Cardiac muscle cell (in vitro differentiated cells and primary cell): ENCODE results near the gene CALHM3. TPM values are rescaled to one million over a fixed set of nuclear protein-coding genes. Genes with fewer than 3 reads are reported as not detected.

ENCODE experiments used
- DNase-seq, 2 donors: peaks; one replicate each; pipeline versions ENCODE4 v3.0.0 to v3.0.0-alpha.2; 2010 to 2017; ENCODE audit warnings: low read depth in 1 of 2, low spot score in 1 of 2
- H3K27ac ChIP-seq: fragments of 200-600 bp; sonication (generic); 2 replicates; pipeline ENCODE4 v1.5.1; 2016
- H3K27me3 ChIP-seq: fragments of 200-600 bp; sonication (generic); 2 replicates; pipeline ENCODE4 v1.6.0; 2016; ENCODE audit warnings: control low read depth
- H3K36me3 ChIP-seq: fragments of 200-600 bp; sonication (generic); 2 replicates; pipeline ENCODE4 v1.5.1; 2016; ENCODE audit warnings: control low read depth
- H3K4me1 ChIP-seq: fragments of 200-600 bp; sonication (generic); 2 replicates; pipeline ENCODE4 v1.8.1; 2017; ENCODE audit warnings: low read depth, mild to moderate bottlenecking, mixed run types
- H3K4me3 ChIP-seq: fragments of 200-600 bp; sonication (generic); 2 replicates; pipeline ENCODE4 v1.5.1; 2016; ENCODE audit warnings: mild to moderate bottlenecking
- H3K9me3 ChIP-seq: fragments of 200-600 bp; sonication (generic); 2 replicates; pipeline ENCODE4 v1.5.1; 2017; ENCODE audit warnings: low read depth, mild to moderate bottlenecking, control low read depth
- polyA plus RNA-seq: library from polyadenylated mRNA; unstranded; fragments of >200 nt; fragmentation: Nextera tagmentation; extraction: Ambion mirVana; gene quantifications from 2 replicates; pipeline ENCODE4 v1.2.1, GENCODE V29; 2016
- total RNA-seq: library from RNA; depleted of rRNA; stranded (reverse); fragments of >200 nt; gene quantifications from 2 replicates; pipeline ENCODE4 v1.2.3, GENCODE V29; 2016
- TF ChIP-seq, protein P1 (sequence below): IDR thresholded peaks from 2 replicates; pipeline ENCODE4 v1.5.1; 2012; ENCODE audit warnings: low read depth, mild to moderate bottlenecking, low read length

Gene CALHM3
- total and polyA plus RNA-seq, 2 experiments from 2014 or later: not detected

DNA sequence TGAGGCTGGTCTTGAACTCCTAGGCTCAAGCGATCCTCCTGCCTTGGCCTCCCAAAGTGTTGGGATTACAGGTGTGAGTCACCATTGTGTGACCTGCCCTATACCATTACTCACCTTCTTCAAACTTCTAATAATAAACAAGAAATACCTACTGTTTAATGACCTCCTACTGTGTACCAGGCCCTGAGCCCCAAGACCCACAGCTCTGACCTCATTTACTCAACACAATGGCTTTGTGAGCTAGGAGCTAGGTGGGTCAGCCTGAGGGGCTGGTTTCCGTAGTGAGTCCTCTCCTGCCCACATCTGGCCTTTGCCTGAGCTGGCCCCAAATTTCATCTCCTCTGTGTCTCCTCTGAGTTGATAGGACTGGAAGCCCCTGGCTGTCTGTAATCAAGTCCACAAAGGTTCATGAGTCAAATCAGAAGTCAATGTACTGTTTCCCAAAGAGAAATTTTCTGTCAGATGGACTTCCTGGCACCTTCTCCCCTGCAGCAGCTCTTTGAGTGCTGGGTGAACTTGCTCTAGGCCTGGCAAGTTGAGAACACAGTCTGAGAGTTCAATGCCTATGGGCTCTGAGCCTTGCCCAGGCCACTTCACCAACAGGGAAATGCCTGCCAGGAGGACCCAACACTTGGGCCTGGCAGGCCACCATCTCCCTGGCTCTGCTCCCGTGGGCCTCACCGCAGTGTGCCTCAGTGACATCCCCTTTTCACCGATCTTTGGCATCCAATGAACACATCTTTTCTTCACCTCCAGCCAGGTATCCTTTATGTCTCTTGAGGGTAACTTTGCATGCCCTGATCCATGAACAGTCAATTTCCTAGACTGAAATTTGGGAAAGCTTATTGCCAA, 38.4 kb upstream of the CALHM3 start:
- Histone ChIP-seq H3K27me3 (no peaks in the 10 kb centered on the region), H3K4me3 (no peak overlapping the region), H3K27ac (no peak overlapping the region), H3K9me3 (no peaks in the 10 kb centered on the region), H3K36me3 (no peaks in the 10 kb centered on the region), H3K4me1 (no peaks in the 10 kb centered on the region)
- TF ChIP-seq, protein P1, sequence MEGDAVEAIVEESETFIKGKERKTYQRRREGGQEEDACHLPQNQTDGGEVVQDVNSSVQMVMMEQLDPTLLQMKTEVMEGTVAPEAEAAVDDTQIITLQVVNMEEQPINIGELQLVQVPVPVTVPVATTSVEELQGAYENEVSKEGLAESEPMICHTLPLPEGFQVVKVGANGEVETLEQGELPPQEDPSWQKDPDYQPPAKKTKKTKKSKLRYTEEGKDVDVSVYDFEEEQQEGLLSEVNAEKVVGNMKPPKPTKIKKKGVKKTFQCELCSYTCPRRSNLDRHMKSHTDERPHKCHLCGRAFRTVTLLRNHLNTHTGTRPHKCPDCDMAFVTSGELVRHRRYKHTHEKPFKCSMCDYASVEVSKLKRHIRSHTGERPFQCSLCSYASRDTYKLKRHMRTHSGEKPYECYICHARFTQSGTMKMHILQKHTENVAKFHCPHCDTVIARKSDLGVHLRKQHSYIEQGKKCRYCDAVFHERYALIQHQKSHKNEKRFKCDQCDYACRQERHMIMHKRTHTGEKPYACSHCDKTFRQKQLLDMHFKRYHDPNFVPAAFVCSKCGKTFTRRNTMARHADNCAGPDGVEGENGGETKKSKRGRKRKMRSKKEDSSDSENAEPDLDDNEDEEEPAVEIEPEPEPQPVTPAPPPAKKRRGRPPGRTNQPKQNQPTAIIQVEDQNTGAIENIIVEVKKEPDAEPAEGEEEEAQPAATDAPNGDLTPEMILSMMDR: no peak
- DNase-seq: no peak

DNA sequence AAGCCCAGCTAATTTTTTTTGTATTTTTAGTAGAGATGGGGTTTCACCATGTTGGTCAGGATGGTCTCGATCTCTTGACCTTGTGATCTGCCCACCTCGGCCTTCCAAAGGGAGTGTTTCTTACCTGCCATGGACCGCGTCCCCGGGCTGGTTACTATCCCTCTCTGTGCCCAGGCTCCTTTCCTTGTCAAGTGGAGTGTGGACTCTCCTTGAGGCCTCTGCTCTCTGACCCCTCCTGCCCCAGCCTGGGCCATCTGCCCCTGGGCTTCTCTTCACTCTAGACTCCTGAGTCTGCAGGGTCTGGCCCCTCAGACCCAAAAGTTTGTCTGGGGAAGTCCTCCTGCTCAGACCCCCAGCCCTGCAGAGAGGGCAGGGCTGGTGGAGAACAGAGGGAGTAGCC, 35.2 kb upstream of the CALHM3 start:
- H3K4me1 ChIP-seq: no peaks in the 10 kb centered on the region
- DNase-seq: no peak
- no peak overlapping the region for H3K27ac ChIP-seq
- no peak overlapping the region for H3K4me3 ChIP-seq
- no peaks in the 10 kb centered on the region for H3K9me3 ChIP-seq
- TF ChIP-seq, protein P1: no peak
- H3K27me3 ChIP-seq: no peaks in the 10 kb centered on the region
- no peaks in the 10 kb centered on the region for H3K36me3 ChIP-seq

GRCh38 chr10:103513380-103514060, 34.5 kb upstream of the CALHM3 start:
- Histone ChIP-seq H3K27ac (no peak overlapping the region), H3K27me3 (no peaks in the 10 kb centered on the region), H3K4me3 (no peak overlapping the region), H3K36me3 (no peaks in the 10 kb centered on the region), H3K4me1 (no peaks in the 10 kb centered on the region), H3K9me3 (no peaks in the 10 kb centered on the region)
- DNase-seq: no peak
- TF ChIP-seq, protein P1: no peak

GRCh38 chr10:103512591-103513379, 33.7 kb upstream of the CALHM3 start:
- DNase-seq: no peak
- no peak overlapping the region for H3K4me3 ChIP-seq
- TF ChIP-seq, protein P1: no peak
- no peaks in the 10 kb centered on the region for H3K27me3 ChIP-seq
- no peaks in the 10 kb centered on the region for H3K9me3 ChIP-seq
- no peaks in the 10 kb centered on the region for H3K36me3 ChIP-seq
- H3K27ac ChIP-seq: no peak overlapping the region
- H3K4me1 ChIP-seq: no peaks in the 10 kb centered on the region

DNA sequence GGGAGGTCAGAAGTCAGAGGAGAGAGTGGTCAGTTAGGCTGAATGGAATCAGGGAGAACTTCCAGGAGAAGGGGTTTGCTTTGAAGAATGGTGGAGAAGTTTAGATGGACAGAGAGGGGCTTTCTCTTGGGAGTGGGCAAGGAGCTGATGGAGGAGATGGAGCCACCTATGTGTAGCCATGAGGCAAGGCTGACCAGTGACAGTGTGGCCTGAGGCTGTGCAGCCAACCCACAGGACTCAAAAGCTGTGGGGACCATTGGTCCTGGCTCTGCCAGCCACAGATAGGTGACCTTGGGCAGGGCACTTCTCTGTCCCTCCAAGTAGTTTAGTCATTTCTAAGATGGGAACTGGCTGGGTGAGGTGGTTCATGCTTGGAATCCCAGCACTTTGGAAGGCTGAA, 33.1 kb upstream of the CALHM3 start:
- no peak overlapping the region for H3K4me3 ChIP-seq
- H3K36me3 ChIP-seq: no peaks in the 10 kb centered on the region
- no peaks in the 10 kb centered on the region for H3K4me1 ChIP-seq
- no peaks in the 10 kb centered on the region for H3K9me3 ChIP-seq
- TF ChIP-seq, protein P1: no peak
- DNase-seq: no peak
- H3K27ac ChIP-seq: no peak overlapping the region
- no peaks in the 10 kb centered on the region for H3K27me3 ChIP-seq
